MCF 10A (cell line): ENCODE measurements around the gene BCL2. TPM values are rescaled to one million over a fixed set of nuclear protein-coding genes. Genes with fewer than 3 reads are reported as not detected.

Source experiments
- BruUV-seq: library from RNA; stranded (reverse); fragments of 400-500 nt; replicated peaks from 2 replicates; lab custom pipeline; 2021; lab: Mats Ljungman, UMichigan
- CTCF ChIA-PET: fragments of 300-600 bp; sonication (Branson Sonifier 250); formaldehyde crosslinking; extraction: SDS; loops from one replicate; lab custom pipeline; 2021; ENCODE audit warnings: antibody characterized with exemption, inconsistent platforms; lab: Yijun Ruan, JAX
- POLR2A ChIA-PET: fragments of 300-600, 350-650 bp; sonication (Branson Sonifier 250); formaldehyde crosslinking; extraction: SDS; loops from one replicate; lab custom pipeline; 2020; ENCODE audit warnings: antibody characterized with exemption, inconsistent platforms; lab: Yijun Ruan, JAX
- DNase-seq: peaks from one replicate; pipeline ENCODE4 v3.0.0-alpha.2; 2018; ENCODE audit not compliant: unreplicated experiment
- H3K27ac Mint-ChIP-seq: one replicate; pipeline ENCODE4 v1.8.0; 2022; ENCODE audit warnings: mild to moderate bottlenecking, low read depth, mixed read lengths; ENCODE audit not compliant: unreplicated experiment
- H3K27me3 Mint-ChIP-seq: one replicate; pipeline ENCODE4 v1.8.0; 2022; ENCODE audit warnings: mixed read lengths; ENCODE audit not compliant: insufficient read depth, unreplicated experiment
- H3K36me3 Mint-ChIP-seq: one replicate; pipeline ENCODE4 v1.8.0; 2022; ENCODE audit warnings: mild to moderate bottlenecking, moderate library complexity, mixed read lengths; ENCODE audit not compliant: insufficient read depth, unreplicated experiment
- H3K4me1 Mint-ChIP-seq: one replicate; pipeline ENCODE4 v1.8.0; 2022; ENCODE audit warnings: mixed read lengths; ENCODE audit not compliant: insufficient read depth, unreplicated experiment
- H3K4me3 Mint-ChIP-seq: one replicate; pipeline ENCODE4 v1.8.0; 2022; ENCODE audit warnings: mild to moderate bottlenecking, moderate library complexity, mixed read lengths; ENCODE audit not compliant: unreplicated experiment
- H3K9me3 Mint-ChIP-seq: one replicate; pipeline ENCODE4 v1.8.0; 2022; ENCODE audit warnings: mixed read lengths; ENCODE audit not compliant: unreplicated experiment
- intact Hi-C: fragments of 100-400 bp; cut with micrococcal nuclease; formaldehyde crosslinking; loops from 2 replicates; pipeline ENCODE4 v1.14.1; 2022
- total RNA-seq: library from RNA; stranded (reverse); gene quantifications from 2 replicates; pipeline ENCODE4 v1.2.3, GENCODE V29; 2022
- TF ChIP-seq, protein P1 (sequence below): fragments of 200-600 bp; IDR thresholded peaks from one replicate; pipeline ENCODE4 v1.8.0; 2022; ENCODE audit warnings: antibody characterized with exemption, mild to moderate bottlenecking; ENCODE audit not compliant: unreplicated experiment

Gene BCL2
- total RNA-seq, 1 experiment from 2014 or later = 3.0 TPM

DNA sequence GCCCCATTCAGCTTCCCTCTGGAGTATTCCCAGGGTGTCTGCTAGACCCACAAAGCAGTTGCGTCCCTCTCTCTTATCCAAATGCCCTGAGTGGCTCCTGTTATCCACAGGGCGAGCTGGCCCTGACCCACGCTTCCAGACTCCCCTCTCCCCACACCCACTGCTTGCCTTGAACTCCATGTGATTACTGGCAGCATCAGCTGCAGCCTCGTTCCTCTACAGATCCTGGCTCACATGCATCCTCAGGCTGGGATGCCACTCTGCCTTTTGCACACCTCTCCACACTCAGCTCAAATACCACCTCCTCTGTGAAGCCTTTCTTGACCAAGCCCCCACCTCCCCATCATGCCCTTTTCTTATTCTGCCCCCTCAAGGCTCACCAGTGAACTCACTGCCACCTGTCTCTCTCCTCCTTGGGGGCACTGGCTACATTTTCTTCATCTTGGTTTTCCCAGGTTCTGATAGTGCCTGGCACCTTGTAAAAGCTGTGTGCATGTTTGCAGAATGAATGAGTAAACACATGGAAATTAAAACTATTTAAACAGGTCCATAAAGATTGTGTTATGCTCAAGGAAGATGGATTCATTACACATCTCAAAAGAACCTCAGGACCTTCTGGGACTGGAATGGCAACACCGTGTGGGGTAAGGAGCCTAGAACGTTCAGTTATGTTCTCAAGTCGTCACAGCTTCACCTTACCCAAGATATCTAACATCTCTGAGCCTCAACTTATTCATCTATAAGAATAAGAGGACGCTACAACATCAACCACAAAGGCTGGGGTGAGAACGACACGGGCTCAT, 165.0 kb downstream of the BCL2 start:
- peaks cover 10% of the 10 kb centered on the region for H3K27me3 Mint-ChIP-seq
- POLR2A ChIA-PET = interaction anchor here (1.2 to 1.4 kb wide), 2 partner anchors 7 to 84 kb away, joined by 3 to 6 read pairs; no protein-coding TSS in a partner anchor
- no peak overlapping the region for H3K27ac Mint-ChIP-seq
- intact Hi-C loops = no loop called here
- H3K4me3 Mint-ChIP-seq = peak overlapping the region; percentile 72
- CTCF ChIA-PET = interaction anchor here (0.5 to 2.8 kb wide), 19 partner anchors 9 to 899 kb away, joined by 3 to 13 read pairs (median 4); no protein-coding TSS in a partner anchor
- peaks cover 8% of the 10 kb centered on the region for H3K4me1 Mint-ChIP-seq
- TF ChIP-seq, protein P1, sequence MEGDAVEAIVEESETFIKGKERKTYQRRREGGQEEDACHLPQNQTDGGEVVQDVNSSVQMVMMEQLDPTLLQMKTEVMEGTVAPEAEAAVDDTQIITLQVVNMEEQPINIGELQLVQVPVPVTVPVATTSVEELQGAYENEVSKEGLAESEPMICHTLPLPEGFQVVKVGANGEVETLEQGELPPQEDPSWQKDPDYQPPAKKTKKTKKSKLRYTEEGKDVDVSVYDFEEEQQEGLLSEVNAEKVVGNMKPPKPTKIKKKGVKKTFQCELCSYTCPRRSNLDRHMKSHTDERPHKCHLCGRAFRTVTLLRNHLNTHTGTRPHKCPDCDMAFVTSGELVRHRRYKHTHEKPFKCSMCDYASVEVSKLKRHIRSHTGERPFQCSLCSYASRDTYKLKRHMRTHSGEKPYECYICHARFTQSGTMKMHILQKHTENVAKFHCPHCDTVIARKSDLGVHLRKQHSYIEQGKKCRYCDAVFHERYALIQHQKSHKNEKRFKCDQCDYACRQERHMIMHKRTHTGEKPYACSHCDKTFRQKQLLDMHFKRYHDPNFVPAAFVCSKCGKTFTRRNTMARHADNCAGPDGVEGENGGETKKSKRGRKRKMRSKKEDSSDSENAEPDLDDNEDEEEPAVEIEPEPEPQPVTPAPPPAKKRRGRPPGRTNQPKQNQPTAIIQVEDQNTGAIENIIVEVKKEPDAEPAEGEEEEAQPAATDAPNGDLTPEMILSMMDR = no peak
- no peaks in the 10 kb centered on the region for H3K9me3 Mint-ChIP-seq
- peaks cover 4% of the 10 kb centered on the region for H3K36me3 Mint-ChIP-seq
- DNase-seq = no peak
- BruUV-seq = no TSS peak

DNA sequence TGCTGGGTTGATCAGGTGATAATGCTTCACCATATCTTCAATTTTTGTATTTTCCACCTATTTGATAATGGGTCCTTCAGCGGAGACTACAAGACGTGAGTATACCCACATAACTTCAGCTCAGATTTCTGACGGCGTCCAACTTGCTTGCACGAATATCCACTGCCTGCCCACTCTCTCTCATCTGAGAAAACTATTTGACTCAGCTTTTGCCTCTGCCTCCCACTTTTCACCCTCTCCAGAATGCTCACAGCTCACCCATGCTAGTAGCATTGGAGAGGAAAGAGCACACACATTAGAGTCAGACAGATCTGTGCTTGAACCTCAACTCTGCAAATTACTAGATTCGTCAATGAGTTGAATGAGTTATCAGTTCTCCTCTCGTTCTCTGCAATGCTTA, 166.8 kb downstream of the BCL2 start:
- ChIA-PET POLR2A (no interaction called here), CTCF (interaction anchor here (0.9 to 2.2 kb wide), 6 partner anchors 18 to 172 kb away, joined by 3 to 9 read pairs (median 5); no protein-coding TSS in a partner anchor)
- no TSS peak for BruUV-seq
- intact Hi-C loops = no loop called here
- no peaks in the 10 kb centered on the region for H3K9me3 Mint-ChIP-seq
- peaks cover 14% of the 10 kb centered on the region for H3K4me1 Mint-ChIP-seq
- TF ChIP-seq, protein P1 = no peak
- DNase-seq = no peak
- H3K4me3 Mint-ChIP-seq = no peak overlapping the region
- peaks cover 10% of the 10 kb centered on the region for H3K27me3 Mint-ChIP-seq
- peaks cover 4% of the 10 kb centered on the region for H3K36me3 Mint-ChIP-seq
- no peak overlapping the region for H3K27ac Mint-ChIP-seq

DNA sequence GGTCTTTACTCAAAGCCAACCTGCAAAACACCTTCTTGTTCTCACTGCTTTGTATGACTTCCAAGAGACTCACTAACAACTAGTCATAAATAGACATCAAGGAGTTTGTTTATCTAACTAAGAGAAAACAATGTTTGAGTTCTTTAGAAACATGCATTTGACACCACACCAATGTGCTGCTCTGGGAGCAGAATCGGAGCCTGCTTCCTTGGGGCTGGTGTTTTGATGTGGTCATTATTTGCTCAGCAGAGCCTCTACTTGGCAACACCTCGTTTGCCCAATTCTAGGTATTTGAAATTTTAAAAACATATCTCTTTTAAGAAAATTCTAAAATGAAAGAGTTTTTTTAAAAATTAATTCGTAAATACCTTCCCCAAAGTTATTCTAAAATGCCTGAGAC, 167.5 kb downstream of the BCL2 start:
- H3K36me3 Mint-ChIP-seq = peaks cover 4% of the 10 kb centered on the region
- H3K4me3 Mint-ChIP-seq = no peak overlapping the region
- CTCF ChIA-PET = interaction anchor here (0.7 to 1.9 kb wide), 2 partner anchors 19 to 127 kb away, joined by 3 to 5 read pairs; no protein-coding TSS in a partner anchor
- H3K27me3 Mint-ChIP-seq = peaks cover 10% of the 10 kb centered on the region
- H3K9me3 Mint-ChIP-seq = no peaks in the 10 kb centered on the region
- intact Hi-C loops = no loop called here
- POLR2A ChIA-PET = interaction anchor here (1.2 kb wide), 1 partner anchor 13 kb away, joined by 3 read pairs; no protein-coding TSS in a partner anchor
- TF ChIP-seq, protein P1 = no peak
- peaks cover 14% of the 10 kb centered on the region for H3K4me1 Mint-ChIP-seq
- BruUV-seq = no TSS peak
- no peak for DNase-seq
- H3K27ac Mint-ChIP-seq = no peak overlapping the region

DNA sequence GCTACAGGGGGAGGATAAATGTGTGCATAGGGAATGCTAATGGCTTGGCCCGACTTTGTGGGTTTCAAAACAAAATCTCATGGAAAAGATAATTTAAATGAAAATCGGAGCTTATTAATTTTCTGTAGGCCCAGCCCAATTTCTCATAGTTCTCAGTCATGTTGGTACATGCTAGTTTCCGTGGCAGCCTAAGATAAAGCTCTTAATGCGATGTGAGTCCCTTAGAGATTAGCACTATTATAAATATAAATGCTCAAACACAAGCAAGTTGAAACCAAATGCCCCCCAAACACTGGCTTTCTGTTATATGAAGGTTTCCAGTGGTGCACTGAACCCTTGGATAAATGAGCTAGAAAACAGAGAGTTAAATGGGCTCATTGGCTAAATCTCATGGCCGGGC, 168.0 kb downstream of the BCL2 start:
- Mint-ChIP-seq H3K4me1 (peaks cover 14% of the 10 kb centered on the region), H3K4me3 (no peak overlapping the region), H3K27ac (no peak overlapping the region), H3K27me3 (peaks cover 10% of the 10 kb centered on the region), H3K9me3 (no peaks in the 10 kb centered on the region), H3K36me3 (peaks cover 4% of the 10 kb centered on the region)
- ChIA-PET POLR2A (interaction anchor here (0.8 to 1.2 kb wide), 2 partner anchors 10 to 12 kb away, joined by 3 read pairs; no protein-coding TSS in a partner anchor), CTCF (interaction anchor here (0.5 to 1.9 kb wide), 4 partner anchors 20 to 831 kb away, joined by 3 to 5 read pairs (median 4); no protein-coding TSS in a partner anchor)
- no TSS peak for BruUV-seq
- TF ChIP-seq, protein P1 = no peak
- DNase-seq = no peak
- intact Hi-C loops = no loop called here
